ENCODE results near the gene SPARC. TPM values are rescaled to one million over a fixed set of nuclear protein-coding genes. Genes with fewer than 3 reads are reported as not detected.

Gene SPARC
- polyA plus RNA-seq, 1 donor (not counting 4 experiments of a cell fraction or from before 2014, with no cell fraction given): 397 TPM

DNA sequence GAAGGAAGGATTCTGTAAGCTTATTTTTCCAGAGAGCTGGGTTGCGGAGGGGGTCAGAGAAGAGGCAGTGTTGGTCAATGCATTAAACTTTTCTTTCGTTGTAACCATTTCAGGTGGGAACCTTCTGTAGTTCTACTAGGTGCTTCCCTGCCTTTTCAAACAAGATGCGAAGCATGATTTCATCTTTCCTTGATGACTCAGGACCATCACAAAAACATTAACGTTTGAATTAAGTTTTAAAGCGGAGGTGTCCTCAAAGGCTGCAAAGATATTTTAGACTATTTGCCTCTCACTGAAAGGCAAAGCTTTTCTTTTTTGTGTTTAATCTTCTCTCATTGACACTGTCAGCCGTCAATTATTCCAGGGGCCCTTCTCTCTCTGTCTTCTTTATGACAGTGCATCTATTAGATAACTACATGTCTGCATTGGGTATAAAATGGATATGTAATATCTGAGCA is 69.3 kb downstream of the SPARC start:
- H4K20me1 ChIP-seq (ENCODE audit: control insufficient read depth, extremely low read depth, insufficient read depth, low read length): no peaks in the 10 kb centered on the region
- peak overlapping the region; percentile 2 for H3K4me2 ChIP-seq (ENCODE audit: control insufficient read depth, extremely low read depth, insufficient read depth, low read depth, low read length)
- no peak overlapping the region for H2AFZ ChIP-seq (ENCODE audit: control insufficient read depth, low read length)
- FAIRE-seq (peak; percentile 26), DNase-seq (ENCODE audit: low read depth, low spot score) (no peak)
- peak overlapping the region; percentile 96 for H3K27ac ChIP-seq (ENCODE audit: control insufficient read depth, insufficient read depth, low read length)
- dilution Hi-C loops (cut with MboI; ENCODE audit: extremely low pct_ligation_motif_present, low sequenced_read_pairs): no loop called here
- H3K4me3 ChIP-seq (ENCODE audit: control insufficient read depth in 2 of 3, extremely low read depth in 1 of 3, insufficient read depth in 2 of 3, low read depth in 1 of 3, low read length in 3 of 3): no peak overlapping the region
- H3K36me3 ChIP-seq (ENCODE audit: control insufficient read depth in 2 of 2, extremely low read depth in 1 of 2, insufficient read depth in 2 of 2, low read length in 2 of 2): no peaks in the 10 kb centered on the region
- no peaks in the 10 kb centered on the region for H3K9me3 ChIP-seq (ENCODE audit: control insufficient read depth, low read depth, low read length)
- H3K9me1 ChIP-seq (ENCODE audit: control insufficient read depth, extremely low read depth, insufficient read depth, low read length): no peaks in the 10 kb centered on the region
- peak overlapping the region; percentile 74 for H3K9ac ChIP-seq (ENCODE audit: control insufficient read depth, extremely low read depth, insufficient read depth, low read length)
- TF ChIP-seq EZH2 (IDR thresholded peaks at IDR 0.05; ENCODE audit: low read length): no peak
- TF ChIP-seq, protein P1, sequence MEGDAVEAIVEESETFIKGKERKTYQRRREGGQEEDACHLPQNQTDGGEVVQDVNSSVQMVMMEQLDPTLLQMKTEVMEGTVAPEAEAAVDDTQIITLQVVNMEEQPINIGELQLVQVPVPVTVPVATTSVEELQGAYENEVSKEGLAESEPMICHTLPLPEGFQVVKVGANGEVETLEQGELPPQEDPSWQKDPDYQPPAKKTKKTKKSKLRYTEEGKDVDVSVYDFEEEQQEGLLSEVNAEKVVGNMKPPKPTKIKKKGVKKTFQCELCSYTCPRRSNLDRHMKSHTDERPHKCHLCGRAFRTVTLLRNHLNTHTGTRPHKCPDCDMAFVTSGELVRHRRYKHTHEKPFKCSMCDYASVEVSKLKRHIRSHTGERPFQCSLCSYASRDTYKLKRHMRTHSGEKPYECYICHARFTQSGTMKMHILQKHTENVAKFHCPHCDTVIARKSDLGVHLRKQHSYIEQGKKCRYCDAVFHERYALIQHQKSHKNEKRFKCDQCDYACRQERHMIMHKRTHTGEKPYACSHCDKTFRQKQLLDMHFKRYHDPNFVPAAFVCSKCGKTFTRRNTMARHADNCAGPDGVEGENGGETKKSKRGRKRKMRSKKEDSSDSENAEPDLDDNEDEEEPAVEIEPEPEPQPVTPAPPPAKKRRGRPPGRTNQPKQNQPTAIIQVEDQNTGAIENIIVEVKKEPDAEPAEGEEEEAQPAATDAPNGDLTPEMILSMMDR (optimal IDR thresholded peaks at IDR 0.05 in 1 of 3, IDR thresholded peaks at IDR 0.05 in 1 of 3, conservative IDR thresholded peaks at IDR 0.05 in 1 of 3; ENCODE audit: extremely low read depth in 1 of 3, insufficient read depth in 2 of 3, low read length in 3 of 3): no peak
- H3K4me1 ChIP-seq (ENCODE audit: control insufficient read depth, extremely low read depth, insufficient read depth, low read length): peaks cover 97% of the 10 kb centered on the region
- H3K79me2 ChIP-seq (ENCODE audit: control insufficient read depth, insufficient read depth, low read length): no peaks in the 10 kb centered on the region
- H3K27me3 ChIP-seq (ENCODE audit: control insufficient read depth, extremely low read depth, insufficient read depth, low read length): no peaks in the 10 kb centered on the region

GRCh38 chr5:151615431-151615830 is 71.3 kb downstream of the SPARC start:
- peak overlapping the region in 1 of 3 experiments; percentile 22 for H3K4me3 ChIP-seq (ENCODE audit: control insufficient read depth in 2 of 3, extremely low read depth in 1 of 3, insufficient read depth in 2 of 3, low read depth in 1 of 3, low read length in 3 of 3)
- TF ChIP-seq, protein P1 (optimal IDR thresholded peaks at IDR 0.05 in 1 of 3, IDR thresholded peaks at IDR 0.05 in 1 of 3, conservative IDR thresholded peaks at IDR 0.05 in 1 of 3; ENCODE audit: extremely low read depth in 1 of 3, insufficient read depth in 2 of 3, low read length in 3 of 3): no peak
- TF ChIP-seq EZH2 (IDR thresholded peaks at IDR 0.05; ENCODE audit: low read length): no peak
- H3K9me3 ChIP-seq (ENCODE audit: control insufficient read depth, low read depth, low read length): no peaks in the 10 kb centered on the region
- H3K36me3 ChIP-seq (ENCODE audit: control insufficient read depth in 2 of 2, extremely low read depth in 1 of 2, insufficient read depth in 2 of 2, low read length in 2 of 2): no peaks in the 10 kb centered on the region
- no peaks in the 10 kb centered on the region for H4K20me1 ChIP-seq (ENCODE audit: control insufficient read depth, extremely low read depth, insufficient read depth, low read length)
- peak overlapping the region; percentile 96 for H3K27ac ChIP-seq (ENCODE audit: control insufficient read depth, insufficient read depth, low read length)
- dilution Hi-C loops (cut with MboI; ENCODE audit: extremely low pct_ligation_motif_present, low sequenced_read_pairs): no loop called here
- no peaks in the 10 kb centered on the region for H3K27me3 ChIP-seq (ENCODE audit: control insufficient read depth, extremely low read depth, insufficient read depth, low read length)
- H3K9ac ChIP-seq (ENCODE audit: control insufficient read depth, extremely low read depth, insufficient read depth, low read length): peak overlapping the region; percentile 80
- FAIRE-seq: peak; percentile 99
- no peaks in the 10 kb centered on the region for H3K9me1 ChIP-seq (ENCODE audit: control insufficient read depth, extremely low read depth, insufficient read depth, low read length)
- DNase-seq (ENCODE audit: low read depth, low spot score): peak; percentile 100
- peaks cover 80% of the 10 kb centered on the region for H3K4me1 ChIP-seq (ENCODE audit: control insufficient read depth, extremely low read depth, insufficient read depth, low read length)
- H3K4me2 ChIP-seq (ENCODE audit: control insufficient read depth, extremely low read depth, insufficient read depth, low read depth, low read length): peak overlapping the region; percentile 73
- no peak overlapping the region for H2AFZ ChIP-seq (ENCODE audit: control insufficient read depth, low read length)
- H3K79me2 ChIP-seq (ENCODE audit: control insufficient read depth, insufficient read depth, low read length): no peaks in the 10 kb centered on the region

Measured in keratinocyte (primary cell).